HepG2 (cell line): Measurements from ENCODE around the gene NFIC. TPM values are rescaled to one million over a fixed set of nuclear protein-coding genes. Genes with fewer than 3 reads are reported as not detected.

Experiments
- ATAC-seq: fragments of 200-7000 bp; cut with Tn5 transposase; 3 replicates; pipeline ENCODE4 v1.9.1; 2020; ENCODE audit warnings: mild to moderate bottlenecking, moderate library complexity
- BruUV-seq: library from RNA; stranded (reverse); fragments of 400-500 nt; replicated peaks from 2 replicates; lab custom pipeline; 2021; lab: Mats Ljungman, UMichigan
- CTCF ChIA-PET: fragments of 300-600 bp; formaldehyde crosslinking; extraction: SDS; loops from one replicate; lab custom pipeline; 2021; ENCODE audit warnings: low total read pairs, inconsistent platforms, low intra/inter-chr PET ratio; lab: Yijun Ruan, JAX
- POLR2A ChIA-PET: fragments of 350-600 bp; sonication (Branson Sonifier 250); formaldehyde crosslinking; loops from one replicate; lab custom pipeline; 2020; ENCODE audit warnings: antibody characterized with exemption, inconsistent platforms; lab: Yijun Ruan, JAX
- DNase-seq: peaks from one replicate; pipeline ENCODE4 v3.0.0-alpha.2; 2015; ENCODE audit warnings: low spot score
- FAIRE-seq: peaks from 3 replicates; lab custom pipeline; 2011; peaks lifted over from hg19 to GRCh38; lab: Jason Lieb, UNC
- H2AFZ ChIP-seq: one replicate; pipeline ENCODE4 v1.6.1; 2011; ENCODE audit warnings: low read length, inconsistent platforms
- H3K27ac ChIP-seq: fragments of 300-600 bp; 3 replicates; pipeline ENCODE4 v1.8.0; 2011; ENCODE audit warnings: mixed run types, mild to moderate bottlenecking, mixed read lengths, low read length, inconsistent platforms; ENCODE audit not compliant: insufficient read depth; ENCODE audit errors: extremely low read length
- H3K27me3 ChIP-seq, 2 experiments: fragments of 200-600 bp in 1 of 2; 2 replicates in 1 of 2; 3 replicates in 1 of 2; pipeline versions ENCODE4 v1.6.0 to v1.8.0; 2011; ENCODE audit warnings: low read length in 2 of 2, mild to moderate bottlenecking in 2 of 2, moderate library complexity in 2 of 2, inconsistent platforms in 1 of 2; ENCODE audit not compliant: insufficient read depth in 2 of 2, control insufficient read depth in 1 of 2
- H3K36me3 ChIP-seq, 2 experiments: fragments of 200-600 bp in 1 of 2; replicated peaks in 1 of 2; 2 replicates in 1 of 2; 3 replicates in 1 of 2; pipeline versions ENCODE4 v1.5.1 to v1.8.0; 2011; ENCODE audit warnings: low read length in 2 of 2, inconsistent platforms in 1 of 2; ENCODE audit not compliant: insufficient read depth in 2 of 2, control insufficient read depth in 1 of 2
- H3K4me1 ChIP-seq: 2 replicates; pipeline ENCODE4 v1.5.1; 2012; ENCODE audit warnings: low read length, inconsistent platforms; ENCODE audit not compliant: insufficient read depth
- H3K4me2 ChIP-seq: 2 replicates; pipeline ENCODE4 v1.6.0; 2011; ENCODE audit warnings: low read depth, low read length, inconsistent platforms
- H3K4me3 ChIP-seq, 3 experiments: fragments of 200-600 bp in 1 of 3; sonication (generic), shearing (Covaris generic) in 1 of 3; replicated peaks in 1 of 3; 2 replicates each; pipeline ENCODE4 v1.5.1; 2011 to 2016; ENCODE audit warnings: low read length in 3 of 3, inconsistent platforms in 2 of 3, low read depth in 2 of 3, mild to moderate bottlenecking in 2 of 3, control low read depth in 1 of 3, mixed read lengths in 1 of 3; ENCODE audit not compliant: insufficient read depth in 1 of 3
- H3K79me2 ChIP-seq: one replicate; pipeline ENCODE4 v1.6.1; 2011; ENCODE audit warnings: low read length, inconsistent platforms; ENCODE audit not compliant: insufficient read depth
- H3K9ac ChIP-seq: 2 replicates; pipeline ENCODE4 v1.6.0; 2011; ENCODE audit warnings: mild to moderate bottlenecking, low read depth, low read length, inconsistent platforms; ENCODE audit not compliant: insufficient read depth
- H3K9me3 ChIP-seq: 2 replicates; pipeline ENCODE4 v1.5.1; 2012; ENCODE audit warnings: mild to moderate bottlenecking, low read length
- H4K20me1 ChIP-seq: 2 replicates; pipeline ENCODE4 v1.6.0; 2011; ENCODE audit warnings: inconsistent platforms, mild to moderate bottlenecking, low read length, moderate library complexity; ENCODE audit not compliant: insufficient read depth
- AGO2 ChIP-seq: fragments of 200-400 bp; formaldehyde crosslinking; optimal IDR thresholded peaks from 2 replicates; pipeline ENCODE3; 2017; ENCODE audit warnings: mild to moderate bottlenecking, low read depth, low read length, moderate library complexity
- ATM ChIP-seq: fragments of 450-650 bp; IDR thresholded peaks from 2 replicates; pipeline ENCODE4 v1.7.1; 2017; ENCODE audit warnings: mild to moderate bottlenecking, borderline replicate concordance
- CAMTA2 ChIP-seq: sonication (generic); formaldehyde crosslinking; IDR thresholded peaks from 2 replicates; pipeline ENCODE4 v1.4.0; 2020; ENCODE audit warnings: mild to moderate bottlenecking, missing genetic modification reagents, borderline replicate concordance
- CCAR2 ChIP-seq: fragments of 200-400 bp; formaldehyde crosslinking; optimal IDR thresholded peaks from 2 replicates; pipeline ENCODE3; 2018; ENCODE audit warnings: low read depth, mild to moderate bottlenecking, low read length, moderate library complexity
- FOXA3 ChIP-seq: IDR thresholded peaks from 2 replicates; pipeline ENCODE4 v1.6.1; 2016; ENCODE audit warnings: missing genetic modification reagents, missing compliant biosample characterization
- GLI4 ChIP-seq: sonication (generic); formaldehyde crosslinking; IDR thresholded peaks from 2 replicates; pipeline ENCODE4 v1.5.1; 2020; ENCODE audit warnings: missing genetic modification reagents, mild to moderate bottlenecking, moderate library complexity, borderline replicate concordance
- PHF5A ChIP-seq: IDR thresholded peaks from one replicate; pipeline ENCODE4 v1.6.1; 2018; ENCODE audit warnings: low read depth, missing genetic modification reagents; ENCODE audit not compliant: unreplicated experiment
- ZNF34 ChIP-seq: sonication (generic); formaldehyde crosslinking; IDR thresholded peaks from 2 replicates; pipeline ENCODE4 v1.4.0; 2020; ENCODE audit warnings: mild to moderate bottlenecking, missing genetic modification reagents, borderline replicate concordance
- WGBS: methylation state at CpG from one replicate; pipeline ENCODE4 v1.1.6; 2017; ENCODE audit warnings: low lambda C conversion rate; 5-methylcytosine and 5-hydroxymethylcytosine counted together
- in situ Hi-C: cut with HindIII; loops from 2 replicates; pipeline ENCODE4 v1.10.0; 2017; ENCODE audit warnings: low pct_unique_long_range_greater_than_20kb; ENCODE audit not compliant: extremely low pct_ligation_motif_present
- intact Hi-C: fragments of 100-400 bp; cut with micrococcal nuclease; formaldehyde crosslinking; loops from one replicate; pipeline ENCODE4 v1.10.0; 2022; ENCODE audit not compliant: unreplicated experiment
- polyA plus RNA-seq, 8 experiments: library from polyadenylated mRNA; depleted of rRNA in 3 of 8; stranded (reverse) in 7 of 8; unstranded in 1 of 8; fragments of >200 nt; fragmentation: Illumina TruSeq in 4 of 8; extraction: Trizol in 4 of 8; gene quantifications; 2 replicates each; pipeline versions ENCODE4 v1.2.1 to v1.2.3, GENCODE V29; 2011 to 2016; ENCODE audit warnings: low read depth in 4 of 8, missing spikeins in 1 of 8, mixed read lengths in 1 of 8; ENCODE audit not compliant: insufficient read depth in 1 of 8
- total RNA-seq, 5 experiments: library from RNA; depleted of rRNA; stranded (reverse); fragments of >200 nt; fragmentation: Illumina TruSeq; extraction: Trizol; gene quantifications; 2 replicates each; pipeline ENCODE4 v1.2.3, GENCODE V29; 2016; ENCODE audit warnings: low read depth in 1 of 5

Gene NFIC
- total and polyA plus RNA-seq, 2 of the 13 experiments (the other 11 are each of a cell fraction or from before 2014, with no cell fraction given) = 1.3 to 2.5 TPM

DNA sequence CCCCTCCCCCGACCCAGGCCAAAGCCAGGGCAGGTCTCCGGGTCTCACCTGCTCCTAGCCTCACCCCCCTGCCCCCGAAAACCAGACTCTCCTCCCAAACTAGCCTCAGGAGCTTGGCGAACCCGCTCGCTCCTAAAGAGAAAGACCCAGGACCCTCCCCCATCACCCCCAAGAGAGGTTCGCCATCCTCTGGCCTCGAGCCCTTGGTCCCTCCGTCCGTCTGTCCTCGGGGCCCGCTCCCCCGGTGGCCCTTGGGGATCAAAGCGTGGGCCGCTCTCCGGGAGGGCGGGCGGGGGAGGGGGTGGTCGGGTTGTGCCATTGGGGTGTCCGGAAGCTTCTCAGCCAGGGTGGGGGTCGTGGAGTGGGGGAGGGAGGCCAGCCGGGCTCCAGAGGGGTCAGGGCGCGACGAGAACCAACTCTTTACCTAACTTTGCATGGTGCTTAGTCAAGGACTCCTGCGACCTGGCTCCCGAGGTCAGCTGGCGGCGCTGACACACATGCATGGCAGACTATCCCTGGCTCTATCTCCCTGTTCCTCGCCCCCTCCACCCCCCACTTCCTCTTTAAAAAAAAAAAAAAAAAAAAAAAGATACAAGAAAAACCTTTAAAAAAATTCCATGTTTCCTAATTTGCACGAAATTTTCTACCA is 98.3 kb downstream of the NFIC start:
- Histone ChIP-seq H3K79me2 (no peaks in the 10 kb centered on the region), H3K9ac (no peak overlapping the region), H3K4me3 (no peak overlapping the region), H3K4me2 (no peak overlapping the region), H3K9me3 (no peaks in the 10 kb centered on the region), H3K36me3 (peaks cover 0 to 5% of the 10 kb centered on the region in 2 experiments; a peak in 1 of 5 replicates), H2AFZ (no peak overlapping the region), H3K4me1 (0 out of 2 replicates have a peak, but pooled peaks cover 8% of the 10 kb centered on the region), H3K27me3 (no peaks in the 10 kb centered on the region; a peak in 1 of 5 replicates), H3K27ac (no peak overlapping the region), H4K20me1 (no peaks in the 10 kb centered on the region)
- in situ Hi-C loops = no loop called here
- ATAC-seq (no peak), FAIRE-seq (no peak), DNase-seq (no peak)
- 90% methylated on average over 25 of the region's 31 CpGs for WGBS
- TF ChIP-seq GLI4 (CRISPR knock-in tag) = no peak
- TF ChIP-seq ZNF34 (CRISPR knock-in tag) = no peak
- TF ChIP-seq FOXA3 (CRISPR knock-in tag) = no peak
- no peak for TF ChIP-seq CAMTA2
- TF ChIP-seq PHF5A (CRISPR knock-in tag) = no peak
- no peak for TF ChIP-seq ATM
- POLR2A ChIA-PET = no interaction called here
- no TSS peak for BruUV-seq
- CTCF ChIA-PET = no interaction called here
- intact Hi-C loops = no loop called here

DNA sequence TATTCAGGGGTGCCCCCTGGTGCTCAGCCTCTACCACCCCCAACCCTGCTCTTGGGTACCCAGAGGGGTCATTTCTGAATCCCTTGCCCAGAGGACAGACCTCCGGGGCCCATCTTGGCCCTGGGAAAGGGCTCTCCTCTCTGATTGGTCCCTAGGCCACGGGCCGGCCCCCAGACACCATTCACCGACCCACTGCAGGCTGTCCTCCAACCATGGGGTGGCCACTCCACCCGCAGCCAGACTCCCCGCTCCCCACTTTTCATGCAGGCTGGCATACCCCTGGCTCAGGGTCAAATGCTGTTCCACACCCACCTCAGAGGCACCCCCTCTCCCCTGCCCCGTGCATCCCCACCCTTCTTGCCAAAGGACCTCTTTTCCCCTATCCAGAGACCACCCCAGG is 99.2 kb downstream of the NFIC start:
- ATAC-seq = no peak
- POLR2A ChIA-PET = no interaction called here
- no TSS peak for BruUV-seq
- CTCF ChIA-PET = no interaction called here
- peaks cover 0 to 5% of the 10 kb centered on the region in 2 experiments; a peak in 1 of 5 replicates for H3K36me3 ChIP-seq
- in situ Hi-C loops = no loop called here
- H3K9me3 ChIP-seq = no peaks in the 10 kb centered on the region
- H3K4me1 ChIP-seq = 0 out of 2 replicates have a peak, but pooled peaks cover 5% of the 10 kb centered on the region
- H3K9ac ChIP-seq = no peak overlapping the region
- 91% methylated on average over 5 of the region's 7 CpGs for WGBS
- no peak overlapping the region for H2AFZ ChIP-seq
- peak; percentile 50 for TF ChIP-seq AGO2
- no peak for TF ChIP-seq CCAR2
- DNase-seq = no peak
- no peak for FAIRE-seq
- peaks cover 0 to 1% of the 10 kb centered on the region in 2 experiments; a peak in 1 of 5 replicates for H3K27me3 ChIP-seq
- no peak overlapping the region for H3K4me3 ChIP-seq
- no peak overlapping the region for H3K4me2 ChIP-seq
- intact Hi-C loops = no loop called here
- H3K79me2 ChIP-seq = no peaks in the 10 kb centered on the region
- no peak overlapping the region for H3K27ac ChIP-seq
- no peaks in the 10 kb centered on the region for H4K20me1 ChIP-seq
